Central memory CD8-positive, alpha-beta T cell (primary cell): ENCODE data around the gene ANKRD24.
"Not testable (repeated sequence)": the region's sequence is repeated elsewhere in the genome, so short reads cannot be mapped to it uniquely, and the experiment has no call there.

Source experiments
- ATAC-seq: fragments of 150-1000 bp; cut with Tn5 transposase; replicated peaks from 2 replicates; pipeline ENCODE4 v1.10.0; 2022; ENCODE audit warnings: mild to moderate bottlenecking, moderate FRiP score, moderate number of reproducible peaks; ENCODE audit not compliant: poor library complexity, severe bottlenecking; ENCODE audit errors: extremely low read depth
- DNase-seq, 2 donors: peaks; one replicate each; pipeline ENCODE4 v3.0.0; 2021; ENCODE audit warnings: low spot score in 2 of 2
- H3K27ac Mint-ChIP-seq: one replicate; pipeline ENCODE4 v1.8.0; 2022; ENCODE audit warnings: low read depth, mild to moderate bottlenecking, moderate library complexity, mixed read lengths
- H3K27me3 Mint-ChIP-seq: one replicate; pipeline ENCODE4 v1.8.0; 2022; ENCODE audit warnings: mixed read lengths
- H3K36me3 Mint-ChIP-seq: one replicate; pipeline ENCODE4 v1.8.0; 2022; ENCODE audit warnings: mild to moderate bottlenecking, moderate library complexity, mixed read lengths; ENCODE audit not compliant: insufficient read depth
- H3K4me1 Mint-ChIP-seq: one replicate; pipeline ENCODE4 v1.8.0; 2022; ENCODE audit warnings: mixed read lengths
- H3K4me3 Mint-ChIP-seq: one replicate; pipeline ENCODE4 v1.8.0; 2022; ENCODE audit warnings: mild to moderate bottlenecking, moderate library complexity, mixed read lengths
- H3K9me3 Mint-ChIP-seq: one replicate; pipeline ENCODE4 v1.8.0; 2022; ENCODE audit warnings: mixed read lengths

ANKRD24 gene

DNA sequence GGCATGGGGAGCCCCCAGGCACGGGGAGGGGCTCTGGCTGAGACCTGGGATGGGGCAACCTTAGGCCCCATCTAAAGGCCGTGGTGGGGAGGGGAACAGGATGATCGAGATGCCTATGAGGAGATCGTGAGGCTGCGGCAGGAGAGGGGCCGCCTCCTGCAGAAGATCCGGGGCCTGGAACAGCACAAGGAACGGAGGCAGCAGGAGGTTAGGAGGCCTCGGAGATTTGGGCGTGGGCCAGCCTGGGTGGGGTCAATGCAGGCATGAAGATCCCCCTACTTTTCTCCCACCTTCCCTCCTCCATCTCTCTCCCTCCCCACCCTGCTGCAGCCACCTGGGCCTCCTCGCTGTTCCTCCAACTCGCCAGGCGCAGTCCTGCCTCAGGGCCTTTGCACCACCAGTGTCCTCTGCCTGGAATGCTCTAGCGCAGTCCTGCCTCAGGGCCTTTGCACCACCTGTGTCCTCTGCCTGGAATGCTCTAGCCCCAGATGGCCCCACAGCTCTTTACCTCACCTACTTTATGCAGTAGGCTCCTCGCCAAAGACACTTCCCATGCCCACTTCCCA, 27.8 kb downstream of the ANKRD24 start:
- Mint-ChIP-seq H3K9me3 (no peaks in the 10 kb centered on the region), H3K36me3 (no peaks in the 10 kb centered on the region), H3K4me3 (no peak overlapping the region), H3K4me1 (peaks cover 16% of the 10 kb centered on the region), H3K27ac (no peak overlapping the region), H3K27me3 (peaks cover 8% of the 10 kb centered on the region)
- DNase-seq (no peak), ATAC-seq (no peak)

DNA sequence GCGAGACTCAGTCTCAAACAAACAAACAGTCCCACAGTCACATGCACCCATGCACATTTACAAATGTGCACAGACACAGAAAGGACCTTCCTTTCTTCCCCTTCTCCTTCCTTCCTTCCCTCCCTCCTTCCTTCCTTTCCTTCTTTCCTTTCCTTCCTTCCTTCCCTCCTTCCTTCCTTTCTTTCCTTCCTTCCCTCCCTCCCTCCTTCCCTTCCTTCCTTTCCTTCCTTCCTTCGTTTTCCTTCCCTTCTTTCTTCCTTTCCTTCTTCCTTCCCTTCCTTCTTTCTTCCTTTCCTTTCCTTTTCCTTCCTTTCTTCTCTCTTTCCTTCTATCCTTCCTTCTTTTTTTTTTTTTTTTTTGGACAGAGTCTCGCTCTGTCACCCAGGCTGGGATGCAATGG, 30.6 kb downstream of the ANKRD24 start:
- peaks cover 8% of the 10 kb centered on the region for H3K27me3 Mint-ChIP-seq
- no peak overlapping the region for H3K27ac Mint-ChIP-seq
- H3K36me3 Mint-ChIP-seq, result no peaks in the 10 kb centered on the region
- no peak overlapping the region for H3K4me3 Mint-ChIP-seq
- H3K4me1 Mint-ChIP-seq, result peaks cover 16% of the 10 kb centered on the region
- no peaks in the 10 kb centered on the region for H3K9me3 Mint-ChIP-seq
- no peak for DNase-seq
- ATAC-seq, result no peak

DNA sequence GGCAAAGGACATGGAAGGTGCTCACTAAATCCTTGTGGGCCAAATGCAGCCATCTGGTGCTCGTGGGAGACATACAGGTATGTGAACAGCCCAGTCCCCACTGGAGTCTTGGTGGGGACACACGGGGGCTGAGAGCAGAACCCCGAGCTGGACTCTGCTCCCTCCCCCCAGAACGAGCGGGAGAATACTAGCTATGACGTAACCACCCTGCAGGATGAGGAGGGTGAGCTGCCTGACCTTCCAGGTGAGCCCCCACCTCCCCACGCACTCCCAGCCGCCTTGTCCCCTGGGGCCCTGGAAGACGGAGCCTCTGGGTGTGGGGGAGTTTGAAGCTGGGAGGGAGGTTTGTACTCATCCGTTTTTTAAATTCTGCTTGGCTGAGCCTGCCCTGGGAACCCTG, 33.3 kb downstream of the ANKRD24 start:
- H3K27ac Mint-ChIP-seq, result no peak overlapping the region
- peaks cover 8% of the 10 kb centered on the region for H3K27me3 Mint-ChIP-seq
- peaks cover 16% of the 10 kb centered on the region for H3K4me1 Mint-ChIP-seq
- ATAC-seq (no peak), DNase-seq (no peak)
- H3K4me3 Mint-ChIP-seq, result no peak overlapping the region
- no peaks in the 10 kb centered on the region for H3K36me3 Mint-ChIP-seq
- no peaks in the 10 kb centered on the region for H3K9me3 Mint-ChIP-seq

DNA sequence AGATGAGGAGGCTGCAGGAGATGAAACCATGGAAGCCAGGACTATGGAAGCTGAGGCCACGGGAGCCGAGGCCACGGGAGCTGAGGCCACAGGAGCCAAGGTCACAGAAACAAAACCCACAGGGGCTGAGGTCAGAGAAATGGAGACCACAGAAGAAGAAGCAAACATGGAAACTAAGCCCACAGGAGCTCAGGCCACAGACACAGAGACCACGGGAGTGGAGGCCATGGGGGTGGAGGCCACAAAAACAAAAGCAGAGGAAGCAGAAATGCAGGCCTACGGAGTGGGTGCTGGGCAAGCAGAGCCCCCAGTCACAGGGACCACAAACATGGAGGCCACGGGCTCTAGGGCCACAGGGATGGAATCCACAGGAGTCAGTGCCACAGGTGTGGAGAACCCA, 34.4 kb downstream of the ANKRD24 start:
- ATAC-seq (no peak), DNase-seq (no peak)
- peaks cover 16% of the 10 kb centered on the region for H3K4me1 Mint-ChIP-seq
- H3K27me3 Mint-ChIP-seq, result peaks cover 8% of the 10 kb centered on the region
- no peaks in the 10 kb centered on the region for H3K36me3 Mint-ChIP-seq
- no peak overlapping the region for H3K4me3 Mint-ChIP-seq
- peak overlapping the region; percentile 29 for H3K27ac Mint-ChIP-seq
- H3K9me3 Mint-ChIP-seq, result no peaks in the 10 kb centered on the region

DNA sequence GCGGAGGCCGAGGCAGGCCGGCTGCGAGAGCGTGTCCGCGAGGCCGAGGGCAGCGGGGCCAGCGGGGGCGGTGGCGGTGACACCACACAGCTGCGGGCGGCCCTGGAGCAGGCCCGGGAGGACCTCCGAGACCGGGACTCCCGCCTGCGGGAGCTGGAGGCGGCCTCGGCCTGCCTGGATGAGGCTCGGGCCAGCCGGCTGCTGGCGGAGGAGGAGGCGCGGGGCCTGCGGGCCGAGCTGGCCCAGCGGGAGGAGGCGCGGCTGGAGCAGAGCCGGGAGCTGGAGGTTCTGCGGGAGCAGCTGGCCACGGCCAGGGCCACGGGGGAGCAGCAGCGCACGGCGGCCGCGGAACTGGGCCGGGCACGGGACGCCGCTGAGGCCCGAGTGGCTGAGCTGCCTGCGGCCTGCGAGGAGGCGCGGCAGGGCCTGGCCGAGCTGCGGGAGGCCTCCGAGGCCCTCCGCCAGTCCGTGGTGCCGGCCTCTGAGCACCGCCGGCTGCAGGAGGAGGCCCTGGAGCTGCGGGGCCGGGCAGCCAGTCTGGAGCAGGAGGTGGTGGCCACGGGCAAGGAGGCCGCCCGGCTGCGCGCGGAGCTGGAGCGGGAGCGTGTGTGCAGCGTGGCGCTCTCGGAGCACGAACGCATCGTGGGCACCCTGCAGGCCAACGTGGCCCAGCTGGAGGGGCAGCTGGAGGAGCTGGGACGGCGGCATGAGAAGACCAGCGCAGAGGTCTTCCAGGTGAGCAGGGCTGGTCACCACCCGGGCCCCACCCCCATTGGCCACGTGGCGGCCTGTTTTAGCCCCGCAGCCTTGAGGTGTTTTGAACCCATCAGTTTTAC, 35.2 kb downstream of the ANKRD24 start:
- Mint-ChIP-seq H3K9me3 (no peaks in the 10 kb centered on the region), H3K4me1 (peaks cover 12% of the 10 kb centered on the region), H3K4me3 (no peak overlapping the region), H3K27me3 (peaks cover under 1% of the 10 kb centered on the region), H3K27ac (no peak overlapping the region), H3K36me3 (no peaks in the 10 kb centered on the region)
- DNase-seq, result no peak
- no peak for ATAC-seq

DNA sequence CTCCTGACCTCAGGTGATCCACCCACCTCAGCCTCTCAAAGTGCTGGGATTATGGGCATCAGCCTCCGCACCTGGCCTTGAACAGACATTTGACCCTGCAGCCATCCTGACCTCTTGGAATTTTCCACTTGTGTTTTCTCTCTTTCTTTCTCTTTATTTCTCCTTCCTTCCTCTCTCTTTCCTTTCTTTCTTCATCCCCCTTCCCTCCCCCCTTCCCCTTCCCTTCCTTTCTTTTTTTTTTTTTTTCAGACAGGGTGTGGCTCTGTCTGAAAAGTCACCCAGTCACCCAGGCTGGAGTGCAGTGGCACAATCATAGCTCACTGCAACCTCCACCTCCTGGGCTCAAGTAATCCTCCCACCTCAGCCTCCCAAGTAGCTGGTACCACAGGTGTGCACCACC, 36.0 kb downstream of the ANKRD24 start:
- H3K36me3 Mint-ChIP-seq, H3K4me3 Mint-ChIP-seq, H3K27me3 Mint-ChIP-seq, H3K9me3 Mint-ChIP-seq, DNase-seq, ATAC-seq, H3K27ac Mint-ChIP-seq: not testable (repeated sequence)
- H3K4me1 Mint-ChIP-seq, result peaks cover 12% of the 10 kb centered on the region

DNA sequence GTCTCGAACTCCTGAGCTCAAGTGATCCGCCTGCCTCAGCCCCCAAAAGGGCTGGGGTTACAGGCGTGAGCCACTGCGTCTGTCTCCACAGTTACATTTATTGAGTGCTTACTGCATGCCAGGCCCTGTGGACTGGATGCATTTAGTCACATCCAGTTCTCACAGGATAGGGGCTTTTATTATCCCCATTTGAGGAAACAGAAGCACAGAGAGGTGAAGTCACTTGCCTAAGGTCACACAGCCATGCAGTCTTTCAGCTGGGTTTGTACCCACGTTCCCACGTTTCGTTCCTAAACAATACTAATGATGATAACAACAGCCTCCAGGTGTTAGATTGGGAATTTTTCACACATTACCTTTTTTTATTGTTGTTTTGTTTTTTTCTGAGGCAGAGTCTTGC, 37.7 kb downstream of the ANKRD24 start:
- Mint-ChIP-seq H3K4me3 (no peak overlapping the region), H3K36me3 (no peaks in the 10 kb centered on the region), H3K9me3 (no peaks in the 10 kb centered on the region), H3K27me3 (no peaks in the 10 kb centered on the region), H3K4me1 (peaks cover under 1% of the 10 kb centered on the region), H3K27ac (no peak overlapping the region)
- no peak for DNase-seq
- ATAC-seq, result no peak

DNA sequence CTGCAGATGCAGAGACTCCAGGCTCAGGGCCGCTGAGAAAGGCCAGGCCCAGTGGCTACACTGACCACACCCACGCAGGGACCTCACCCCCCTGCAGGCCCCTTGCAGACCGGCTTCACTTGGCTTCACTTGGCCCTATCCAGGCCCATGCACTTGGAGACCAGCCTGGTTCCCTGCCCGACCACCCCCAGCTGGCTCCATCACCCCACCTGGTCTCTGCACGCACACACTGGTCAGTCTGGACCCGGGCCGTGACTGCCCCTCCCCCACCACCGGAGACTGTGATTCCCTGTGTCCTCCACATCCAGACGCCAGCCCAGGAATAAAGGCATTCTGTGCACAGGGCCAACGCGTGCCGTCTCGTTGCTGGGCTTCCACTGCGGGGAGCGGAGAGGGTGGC, 42.0 kb downstream of the ANKRD24 start:
- DNase-seq (no peak), ATAC-seq (no peak)
- Mint-ChIP-seq H3K4me1 (no peaks in the 10 kb centered on the region), H3K36me3 (no peaks in the 10 kb centered on the region), H3K4me3 (no peak overlapping the region), H3K9me3 (no peaks in the 10 kb centered on the region), H3K27me3 (no peaks in the 10 kb centered on the region), H3K27ac (no peak overlapping the region)

DNA sequence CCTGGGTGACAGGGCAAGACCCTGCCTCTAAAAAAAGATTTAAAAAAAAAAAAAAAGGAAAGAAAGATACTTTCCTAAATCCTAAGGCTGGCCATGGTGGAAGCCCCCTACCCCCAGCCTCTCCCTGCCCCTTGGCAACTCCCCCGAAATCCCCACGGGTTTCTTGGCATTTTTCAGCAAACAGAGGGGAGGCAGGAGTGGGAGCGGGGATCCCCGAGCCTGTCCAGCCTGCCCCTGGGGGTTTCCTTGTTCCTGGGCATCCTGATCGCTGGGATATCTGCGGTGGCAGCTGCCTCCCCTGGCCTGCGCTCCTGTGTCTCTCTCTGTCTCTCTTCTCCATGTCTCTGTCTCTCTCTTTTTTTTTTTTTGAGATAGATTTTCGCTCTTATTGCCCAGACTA, 43.4 kb downstream of the ANKRD24 start:
- Mint-ChIP-seq H3K36me3 (no peaks in the 10 kb centered on the region), H3K4me3 (no peak overlapping the region), H3K4me1 (no peaks in the 10 kb centered on the region), H3K27me3 (no peaks in the 10 kb centered on the region), H3K9me3 (no peaks in the 10 kb centered on the region), H3K27ac (no peak overlapping the region)
- ATAC-seq (no peak), DNase-seq (no peak)

DNA sequence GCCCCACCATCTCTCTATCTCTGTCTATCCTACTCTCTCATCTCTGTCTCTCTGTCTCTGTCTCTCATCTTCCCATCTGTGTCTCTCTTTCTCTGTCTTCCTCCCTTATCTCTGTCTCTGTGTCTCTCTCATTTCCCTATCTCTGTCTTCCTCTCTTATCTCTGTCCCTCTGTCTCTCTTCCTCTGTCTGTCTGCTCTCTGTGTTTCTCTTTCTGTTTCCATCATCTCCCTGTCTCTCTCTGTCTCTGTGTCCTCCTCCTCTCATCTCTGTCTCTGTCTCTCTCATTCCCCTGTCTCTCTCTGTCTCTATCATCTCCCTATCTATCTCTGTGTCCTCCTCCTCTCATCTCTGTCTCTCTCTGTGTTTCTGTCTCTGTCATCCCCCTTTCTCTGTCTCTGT, 45.3 kb downstream of the ANKRD24 start:
- H3K9me3 Mint-ChIP-seq, result no peaks in the 10 kb centered on the region
- no peaks in the 10 kb centered on the region for H3K36me3 Mint-ChIP-seq
- H3K4me1 Mint-ChIP-seq, result no peaks in the 10 kb centered on the region
- DNase-seq (no peak), ATAC-seq (no peak)
- H3K27ac Mint-ChIP-seq, result no peak overlapping the region
- no peak overlapping the region for H3K4me3 Mint-ChIP-seq
- H3K27me3 Mint-ChIP-seq, result no peaks in the 10 kb centered on the region

DNA sequence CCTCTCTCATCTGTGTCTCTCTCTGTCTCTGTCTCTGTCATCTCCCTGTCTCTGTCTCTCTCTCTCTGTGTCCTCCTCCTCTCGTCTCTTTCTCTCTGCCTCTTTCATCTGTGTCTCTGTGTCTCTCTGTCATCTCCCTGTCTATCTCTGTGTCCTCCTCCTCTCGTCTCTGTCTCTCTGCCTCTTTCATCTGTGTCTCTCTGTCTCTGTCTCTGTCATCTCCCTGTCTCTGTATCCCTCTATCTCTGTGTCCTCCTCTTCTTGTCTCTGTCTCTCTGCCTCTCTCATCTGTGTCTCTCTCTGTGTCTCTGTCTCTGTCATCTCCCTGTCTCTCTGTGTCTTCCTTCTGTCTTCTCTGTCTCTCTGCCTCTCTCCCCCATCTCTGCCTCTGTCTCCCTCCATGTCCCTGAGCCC, 46.3 kb downstream of the ANKRD24 start:
- Mint-ChIP-seq H3K27me3 (peaks cover 9% of the 10 kb centered on the region), H3K36me3 (no peaks in the 10 kb centered on the region), H3K4me3 (no peak overlapping the region), H3K27ac (no peak overlapping the region), H3K4me1 (no peaks in the 10 kb centered on the region), H3K9me3 (no peaks in the 10 kb centered on the region)
- DNase-seq (no peak), ATAC-seq (no peak)

DNA sequence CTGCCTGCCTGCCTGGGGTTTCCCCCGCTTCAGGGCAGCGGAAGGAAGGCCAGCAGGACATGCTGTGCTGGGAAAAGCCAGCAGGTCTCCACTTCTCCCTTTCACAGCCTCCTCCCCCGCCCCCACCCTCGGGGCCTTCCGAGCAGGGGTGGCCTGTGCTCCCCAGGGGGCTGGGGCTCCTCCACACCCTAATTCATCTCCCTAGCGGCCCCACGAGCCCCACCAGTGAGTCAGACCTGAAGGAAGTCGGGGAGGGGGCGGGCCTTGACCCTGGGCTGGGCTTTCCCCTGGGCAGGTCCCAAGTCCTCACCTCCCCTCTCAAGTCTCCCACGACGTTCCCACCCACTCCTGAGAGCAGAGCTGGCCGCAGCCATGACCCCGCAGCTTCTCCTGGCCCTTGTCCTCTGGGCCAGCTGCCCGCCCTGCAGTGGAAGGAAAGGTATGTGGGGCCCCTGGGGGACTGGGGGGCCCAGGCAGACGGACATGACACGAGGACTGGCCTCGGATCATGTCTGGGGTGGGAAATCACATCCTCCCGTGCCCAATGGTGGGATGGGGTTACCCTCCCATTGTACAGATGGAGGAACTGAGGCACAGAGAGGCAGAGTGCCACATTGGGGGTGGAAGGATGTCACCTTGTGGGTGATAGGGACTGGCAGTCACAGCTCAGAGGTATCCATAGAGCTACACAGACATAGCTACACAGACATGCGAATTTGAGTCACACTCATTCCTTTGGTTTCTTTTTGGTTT, 46.9 kb downstream of the ANKRD24 start, which contains the start of gene EBI3:
Gene EBI3 (plus strand): TSS at position 345 of the 753 bp plus-strand sequence. CDS start 28 bp downstream, at position 373.
- DNase-seq, result no peak
- Mint-ChIP-seq H3K9me3 (no peaks in the 10 kb centered on the region), H3K4me1 (no peaks in the 10 kb centered on the region), H3K27ac (no peak within 1 kb of the TSS), H3K4me3 (no peak within 1 kb of the TSS), H3K27me3 (peaks cover 14% of the 10 kb centered on the region), H3K36me3 (no peaks in the 10 kb centered on the region)
- ATAC-seq, result peak; percentile 67

DNA sequence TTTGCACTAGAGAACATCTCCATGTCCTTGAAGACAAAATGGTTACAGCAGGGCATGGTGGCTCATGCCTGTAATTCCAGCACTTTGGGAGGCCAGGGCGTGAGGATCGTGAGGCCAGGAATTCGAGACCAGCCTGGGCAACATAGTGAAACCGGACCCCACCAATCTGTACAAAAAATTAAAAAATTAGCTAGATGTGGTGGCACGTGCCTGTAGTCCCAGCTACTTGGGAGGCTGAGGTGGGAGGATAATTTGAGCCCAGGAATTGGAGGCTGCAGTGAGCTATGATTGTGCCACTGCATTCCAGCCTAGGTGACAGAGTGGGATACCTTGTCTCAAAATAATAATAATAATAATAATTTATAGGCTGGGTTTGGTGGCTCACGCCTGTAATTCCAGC, 47.7 kb downstream of the ANKRD24 start:
- H3K27me3 Mint-ChIP-seq, result peaks cover 14% of the 10 kb centered on the region
- not testable (repeated sequence) for H3K27ac Mint-ChIP-seq, ATAC-seq, H3K9me3 Mint-ChIP-seq, H3K4me1 Mint-ChIP-seq, DNase-seq, H3K36me3 Mint-ChIP-seq, H3K4me3 Mint-ChIP-seq
